Gastrocnemius medialis (tissue), 4 donors: Measurements from ENCODE around the gene CHCT1.
"Not testable (repeated sequence)": the region's sequence is repeated elsewhere in the genome, so short reads cannot be mapped to it uniquely, and the experiment has no call there.

Source experiments
- CTCF ChIP-seq, 5 experiments: fragments of 450-650 bp in 3 of 5; fragments of 200-600 bp in 2 of 5; sonication (generic) in 2 of 5; IDR thresholded peaks in 4 of 5; conservative IDR thresholded peaks in 1 of 5; 1 replicate in 4 of 5; 2 replicates in 1 of 5; pipeline ENCODE4 v1.5.1; 2016 to 2019; ENCODE audit warnings: antibody characterized with exemption in 5 of 5, mild to moderate bottlenecking in 3 of 5, moderate library complexity in 3 of 5
- POLR2A ChIP-seq, 2 donors: fragments of 450-650 bp; IDR thresholded peaks; one replicate each; pipeline ENCODE4 v1.6.1; 2017; ENCODE audit warnings: antibody characterized with exemption in 2 of 2, mild to moderate bottlenecking in 2 of 2, moderate library complexity in 2 of 2

DNA sequence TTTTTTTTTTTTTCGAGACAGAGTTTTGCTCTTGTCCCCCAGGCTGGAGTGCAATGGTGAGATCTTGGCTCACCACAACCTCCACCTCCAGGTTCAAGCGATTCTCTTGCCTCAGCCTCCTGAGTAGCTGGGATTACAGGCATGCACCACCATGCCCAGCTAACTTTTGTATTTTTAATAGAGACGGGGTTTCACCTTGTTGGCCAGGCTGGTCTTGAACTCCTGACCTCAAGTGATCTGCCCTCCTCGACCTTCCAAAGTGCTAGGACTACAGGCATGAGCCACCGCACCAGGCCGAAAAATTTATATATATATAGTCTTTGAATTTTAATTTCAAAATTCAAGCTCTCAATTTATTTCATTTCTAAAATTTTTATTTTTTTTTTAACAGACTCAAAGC is 6.2 kb downstream of the CHCT1 start:
- not testable (repeated sequence) for TF ChIP-seq CTCF (IDR thresholded peaks at IDR 0.05 in 4 of 5, conservative IDR thresholded peaks at IDR 0.05 in 1 of 5); POLR2A (IDR thresholded peaks at IDR 0.05)
